ENCODE results near the gene CCDC6.

DNA sequence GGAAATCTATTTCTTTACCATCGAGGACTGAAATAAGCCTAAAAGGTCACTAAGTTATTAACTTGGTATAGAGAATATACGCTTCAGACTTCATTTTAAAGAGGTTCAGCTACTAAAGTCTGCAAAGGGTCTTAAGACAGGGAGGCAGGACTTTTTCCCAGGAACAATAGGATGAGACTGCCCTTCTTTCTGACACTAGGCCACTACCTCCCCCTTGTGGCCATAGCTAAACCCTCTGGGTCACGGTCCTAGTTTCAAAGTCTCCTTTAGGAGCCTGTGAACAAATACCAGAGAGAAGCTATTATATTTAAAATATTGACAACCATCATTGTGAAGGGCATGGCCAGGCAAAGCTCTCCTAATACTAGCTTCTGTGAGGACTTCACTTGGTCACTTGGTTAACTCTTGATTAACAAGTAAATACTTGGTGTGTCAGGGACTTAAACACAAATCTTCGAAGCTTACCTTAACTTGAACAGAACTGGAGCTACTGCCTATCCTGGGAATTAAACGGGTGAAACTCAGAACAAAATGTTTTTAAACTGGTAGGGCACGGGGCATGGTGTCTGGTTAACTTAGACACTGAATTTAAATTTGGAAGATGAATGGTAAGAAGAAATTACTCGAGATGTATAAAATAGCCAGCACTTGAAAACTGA is 75.6 kb downstream of the CCDC6 start:
- TF ChIP-seq EZH2phosphoT487 (conservative IDR thresholded peaks at IDR 0.05; ENCODE audit: low read length) = no peak
- TF ChIP-seq, protein P1, sequence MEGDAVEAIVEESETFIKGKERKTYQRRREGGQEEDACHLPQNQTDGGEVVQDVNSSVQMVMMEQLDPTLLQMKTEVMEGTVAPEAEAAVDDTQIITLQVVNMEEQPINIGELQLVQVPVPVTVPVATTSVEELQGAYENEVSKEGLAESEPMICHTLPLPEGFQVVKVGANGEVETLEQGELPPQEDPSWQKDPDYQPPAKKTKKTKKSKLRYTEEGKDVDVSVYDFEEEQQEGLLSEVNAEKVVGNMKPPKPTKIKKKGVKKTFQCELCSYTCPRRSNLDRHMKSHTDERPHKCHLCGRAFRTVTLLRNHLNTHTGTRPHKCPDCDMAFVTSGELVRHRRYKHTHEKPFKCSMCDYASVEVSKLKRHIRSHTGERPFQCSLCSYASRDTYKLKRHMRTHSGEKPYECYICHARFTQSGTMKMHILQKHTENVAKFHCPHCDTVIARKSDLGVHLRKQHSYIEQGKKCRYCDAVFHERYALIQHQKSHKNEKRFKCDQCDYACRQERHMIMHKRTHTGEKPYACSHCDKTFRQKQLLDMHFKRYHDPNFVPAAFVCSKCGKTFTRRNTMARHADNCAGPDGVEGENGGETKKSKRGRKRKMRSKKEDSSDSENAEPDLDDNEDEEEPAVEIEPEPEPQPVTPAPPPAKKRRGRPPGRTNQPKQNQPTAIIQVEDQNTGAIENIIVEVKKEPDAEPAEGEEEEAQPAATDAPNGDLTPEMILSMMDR (IDR thresholded peaks at IDR 0.05; ENCODE audit: insufficient read depth, low read length, poor library complexity, severe bottlenecking) = peak; percentile 65
